ENCODE results near the gene TTC28. TPM values are rescaled to one million over a fixed set of nuclear protein-coding genes. Genes with fewer than 3 reads are reported as not detected.
A peak's percentile ranks its signal among the peaks of the same experiment; 100 is the strongest.
"Not testable (repeated sequence)": the region's sequence is repeated elsewhere in the genome, so short reads cannot be mapped to it uniquely, and the experiment has no call there.

TTC28 gene
- total RNA-seq, 2 donors from 2014 or later = 8.8 to 12.0 TPM

DNA sequence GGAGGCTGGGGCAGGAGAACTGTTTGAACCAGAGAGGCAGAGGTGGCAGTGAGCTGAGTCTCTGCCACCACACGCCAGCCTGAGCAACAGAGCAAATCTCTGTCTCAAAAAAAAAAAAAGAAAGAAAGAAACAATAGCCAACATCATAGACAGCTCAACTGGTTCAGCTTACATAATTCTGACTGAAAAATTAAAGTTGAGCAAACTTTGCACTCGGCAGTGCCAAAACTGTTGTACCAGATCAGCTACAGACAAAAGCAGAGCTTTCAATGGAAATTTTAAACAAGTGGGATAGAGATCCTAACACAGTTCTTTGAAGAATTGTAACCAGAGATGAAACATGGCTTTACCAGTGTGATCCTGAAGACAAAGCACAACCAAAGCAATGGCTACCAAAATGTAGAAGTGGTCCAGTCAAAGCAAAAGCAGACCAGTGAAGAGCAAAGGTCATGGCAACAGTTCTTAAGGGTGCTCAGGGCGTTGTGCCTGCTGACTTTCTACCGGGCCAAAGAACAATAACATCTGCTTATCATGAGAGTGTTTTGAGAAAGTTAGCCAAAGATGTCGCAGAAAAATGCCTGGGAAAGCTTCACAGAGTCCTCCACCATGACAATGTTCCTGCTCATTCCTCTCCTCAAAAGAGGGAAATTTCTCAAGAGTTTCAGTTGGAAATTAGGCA is 59.3 kb downstream of the TTC28 start:
- intact Hi-C loops (cut with DNase I, micrococcal nuclease) = loop anchor here in 1 of 2 donors (5.0 kb wide), 1 partner anchor 127 kb away; no protein-coding TSS in a partner anchor
- DNase-seq = no peak
- ATAC-seq = no peak

DNA sequence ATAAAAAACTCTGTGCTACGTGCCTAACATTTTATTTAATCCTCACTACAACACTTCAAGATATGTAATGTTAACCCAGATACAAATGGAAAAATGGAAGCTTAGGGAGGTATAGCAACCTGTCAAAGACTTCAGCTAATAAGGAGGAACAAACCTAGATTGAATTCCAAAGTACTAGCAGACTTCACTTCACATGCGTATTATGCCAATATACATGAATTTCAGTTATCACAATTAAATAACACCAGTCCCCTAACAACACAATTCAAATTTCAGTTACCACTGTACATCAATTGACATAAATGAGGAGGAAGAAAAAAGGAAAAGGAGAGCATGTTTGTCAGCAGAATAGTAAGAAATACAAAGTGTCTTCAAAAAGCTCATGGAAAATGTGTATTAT is 60.4 kb downstream of the TTC28 start:
- intact Hi-C loops (cut with DNase I, micrococcal nuclease) = no loop called here
- ATAC-seq (no peak), DNase-seq (no peak)

DNA sequence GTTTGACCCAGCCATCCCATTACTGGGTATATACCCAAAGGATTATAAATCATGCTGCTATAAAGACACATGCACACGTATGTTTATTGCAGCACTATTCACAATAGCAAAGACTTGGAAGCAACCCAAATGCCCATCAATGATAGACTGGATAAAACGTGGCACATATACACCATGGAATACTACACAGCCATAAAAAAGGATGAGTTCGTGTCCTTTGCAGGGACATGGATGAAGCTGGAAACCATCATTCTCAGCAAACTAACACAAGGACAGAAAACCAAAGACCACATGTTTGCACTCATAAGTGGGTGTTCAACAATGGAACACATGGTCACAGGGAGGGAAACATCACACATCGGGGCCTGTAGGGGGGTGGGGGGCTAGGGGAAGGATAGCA is 64.2 kb downstream of the TTC28 start:
- ATAC-seq; DNase-seq; intact Hi-C loops (cut with DNase I, micrococcal nuclease): not testable (repeated sequence)

DNA sequence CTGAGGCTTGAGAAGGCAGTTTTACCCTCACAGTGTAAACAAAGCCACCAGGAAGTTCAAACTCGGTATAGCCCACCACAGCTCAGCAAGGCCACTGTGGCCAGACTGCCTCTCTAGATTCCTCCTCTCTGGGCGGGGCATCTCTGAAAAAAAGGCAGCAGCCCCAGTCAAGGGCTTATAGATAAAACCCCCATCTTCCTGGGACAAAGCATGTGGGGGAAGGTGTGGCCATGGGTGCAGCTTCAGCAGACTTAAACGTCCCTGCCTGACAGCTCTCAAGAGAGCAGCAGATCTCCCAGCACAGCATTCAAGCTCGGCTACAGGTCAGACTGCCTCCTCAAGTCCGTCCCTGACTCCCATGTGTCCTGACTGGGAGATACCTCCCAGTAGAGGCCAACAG is 69.7 kb downstream of the TTC28 start:
- no peak for DNase-seq
- ATAC-seq = no peak
- intact Hi-C loops (cut with DNase I, micrococcal nuclease) = no loop called here

DNA sequence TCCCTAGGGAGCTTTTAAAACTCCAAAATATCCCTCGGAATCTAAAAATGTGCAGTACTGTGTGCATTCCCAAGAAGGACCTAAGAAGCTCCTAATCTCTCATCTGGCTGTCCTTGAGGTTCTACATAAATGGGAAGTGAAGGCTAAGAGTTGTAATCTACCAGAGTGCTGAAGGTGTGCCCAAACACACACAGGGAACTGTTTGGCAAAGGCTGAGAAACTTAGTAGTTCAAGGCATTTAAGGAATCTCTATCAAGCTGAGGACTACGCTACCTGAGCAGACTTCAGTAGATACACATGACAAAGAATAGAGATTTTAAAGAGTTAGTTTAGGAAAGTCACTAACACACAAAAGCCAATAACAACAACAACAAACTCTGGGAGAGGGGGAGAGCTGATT is 71.1 kb downstream of the TTC28 start:
- no peak for DNase-seq
- no peak for ATAC-seq
- intact Hi-C loops (cut with DNase I, micrococcal nuclease) = no loop called here

DNA sequence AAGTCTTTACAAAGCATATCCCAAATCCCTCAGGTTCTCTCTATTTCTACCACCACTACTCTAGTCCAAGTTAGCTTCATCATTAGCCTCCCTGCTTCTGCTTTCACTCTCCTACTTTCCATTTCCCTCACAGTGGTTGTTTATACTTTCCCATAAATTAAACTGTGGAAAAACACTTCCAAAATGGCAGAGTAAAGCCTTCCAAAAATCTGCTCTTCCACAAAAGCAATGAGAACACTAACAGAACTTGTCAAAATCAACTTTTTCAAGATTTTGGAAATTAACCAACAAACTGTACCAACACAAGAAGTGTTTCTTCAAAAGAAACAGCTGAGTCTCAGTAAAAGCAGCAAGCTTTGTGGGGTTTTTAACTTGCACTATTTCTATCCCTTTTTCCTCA is 71.8 kb downstream of the TTC28 start:
- no peak for ATAC-seq

DNA sequence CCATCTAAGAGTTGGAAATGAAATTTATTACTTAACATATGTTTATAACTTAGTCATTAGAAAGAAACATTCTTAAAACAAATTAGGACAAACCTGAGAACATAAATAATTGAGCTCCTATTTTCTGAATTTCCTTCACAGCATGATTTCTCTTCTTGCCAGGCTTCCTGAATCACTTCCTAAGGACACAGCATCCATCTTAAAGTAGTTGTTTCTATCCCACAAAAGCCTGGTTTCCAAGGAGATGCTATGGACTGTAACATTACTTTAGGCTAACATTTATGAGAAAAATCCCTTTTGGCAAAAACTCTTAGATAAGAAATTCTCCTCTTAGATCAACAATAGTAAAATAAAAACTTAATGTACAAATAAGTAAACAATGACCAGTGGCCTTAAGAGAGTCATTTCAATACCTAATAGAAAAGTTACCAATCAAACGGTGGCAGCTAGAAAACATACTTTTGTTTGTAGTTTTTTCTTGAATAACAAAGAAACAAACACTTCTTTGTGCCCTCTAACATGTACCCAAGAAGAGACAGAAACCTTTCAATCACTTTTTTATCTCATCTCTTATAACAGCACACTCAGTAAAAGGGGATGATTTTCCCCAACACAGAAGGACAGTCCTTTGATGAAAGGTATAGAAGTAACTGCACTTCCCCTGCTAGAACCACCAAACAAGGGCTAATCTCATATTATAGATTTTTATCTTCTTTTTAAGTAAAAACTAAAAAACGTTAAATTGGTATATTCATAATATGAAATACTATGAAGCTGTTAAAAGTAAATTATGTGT is 74.5 kb downstream of the TTC28 start:
- ATAC-seq (no peak), DNase-seq (no peak)
- intact Hi-C loops (cut with DNase I, micrococcal nuclease) = no loop called here

More for the DNA sequence above, 71.8 kb downstream of the TTC28 start:
- no peak for DNase-seq
- intact Hi-C loops (cut with DNase I, micrococcal nuclease) = no loop called here

DNA sequence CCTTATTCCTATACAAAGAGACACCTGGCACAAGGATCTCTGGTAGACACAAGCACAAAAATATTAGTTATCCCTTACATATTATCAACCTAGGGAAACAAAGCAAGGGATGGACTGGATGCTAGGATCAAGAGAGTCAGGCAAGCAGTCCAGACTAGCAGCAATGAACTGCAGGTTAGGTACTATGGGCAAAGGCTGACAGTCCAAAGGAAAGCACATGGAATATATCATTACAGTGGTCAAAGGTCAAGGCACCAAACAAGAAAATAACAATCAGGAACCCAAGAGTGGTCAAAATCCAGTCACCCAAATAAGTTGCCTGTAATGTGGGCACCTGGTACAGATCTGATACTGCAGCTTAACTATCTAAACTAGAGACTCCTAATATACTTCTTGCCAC is 77.7 kb downstream of the TTC28 start:
- no peak for ATAC-seq
- no peak for DNase-seq
- intact Hi-C loops (cut with DNase I, micrococcal nuclease) = no loop called here

DNA sequence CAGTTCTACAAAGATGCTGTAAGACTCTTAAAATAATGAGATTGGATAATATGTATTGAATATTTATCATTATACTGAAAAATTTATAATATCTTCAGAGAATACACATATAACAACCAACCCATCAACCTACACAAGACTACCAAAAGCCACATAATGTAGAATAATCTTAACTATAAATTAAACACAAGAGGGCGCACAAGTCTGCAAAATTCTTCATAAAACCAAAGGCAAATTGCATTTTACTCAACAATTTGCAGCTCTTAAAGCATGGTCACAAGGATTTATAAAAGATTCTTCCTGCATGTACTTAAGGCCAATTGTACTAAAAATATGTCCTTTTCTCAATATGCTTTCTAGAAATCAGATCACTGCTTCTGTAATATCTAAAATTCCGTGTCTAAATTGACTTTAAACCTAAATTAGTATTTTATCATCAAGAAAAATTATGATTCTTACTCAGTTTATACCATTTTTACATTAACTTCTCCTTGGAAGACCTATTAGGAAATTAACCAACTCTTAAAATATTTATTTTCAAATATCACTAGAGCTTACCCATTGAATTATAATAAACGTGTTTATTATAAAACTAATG is 79.0 kb downstream of the TTC28 start:
- peak; percentile 60 for ATAC-seq
- intact Hi-C loops (cut with DNase I, micrococcal nuclease) = no loop called here

DNA sequence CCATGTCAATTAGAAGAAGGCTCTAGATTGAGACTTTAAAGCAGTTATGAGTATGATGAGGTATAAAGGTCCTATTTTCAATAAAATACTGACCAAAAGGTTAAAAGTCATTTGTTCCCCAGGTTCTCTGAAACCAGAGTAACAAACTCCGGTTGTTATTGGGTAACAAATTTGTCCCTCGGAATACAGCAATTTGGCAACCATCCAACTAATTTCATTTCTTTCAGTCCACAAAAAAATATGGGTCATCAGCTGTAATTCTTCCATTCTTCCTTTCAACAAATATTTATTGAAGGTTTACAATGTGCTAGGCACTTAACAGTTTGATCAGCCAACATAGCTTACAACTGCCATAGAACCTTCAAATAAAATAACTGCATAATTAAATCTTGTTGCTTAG is 79.9 kb downstream of the TTC28 start:
- intact Hi-C loops (cut with DNase I, micrococcal nuclease) = loop anchor here (5.0 to 10.0 kb wide), 3 partner anchors 228 to 575 kb away; no protein-coding TSS in a partner anchor
- ATAC-seq (no peak), DNase-seq (no peak)

More for the DNA sequence above, 79.0 kb downstream of the TTC28 start:
- DNase-seq = no peak

DNA sequence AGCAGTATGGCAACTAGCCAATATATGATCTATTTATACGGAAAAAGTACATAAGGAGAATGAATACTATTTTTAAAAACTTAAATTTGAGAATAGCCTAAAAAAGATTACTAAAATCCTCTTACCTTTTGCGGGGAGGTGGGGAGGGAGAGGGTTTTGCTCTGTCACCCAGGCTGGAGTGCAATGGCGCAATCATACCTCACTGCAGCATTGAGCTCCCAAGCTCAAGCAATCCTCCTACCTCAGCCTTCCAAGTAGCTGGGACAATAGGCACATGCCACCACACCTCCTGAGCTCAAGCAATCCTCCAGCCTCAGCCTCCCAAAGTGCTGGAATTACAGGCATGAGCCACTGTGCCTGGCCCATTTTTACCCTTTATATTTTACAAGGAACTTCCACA is 82.0 kb downstream of the TTC28 start:
- DNase-seq = no peak
- no peak for ATAC-seq
- intact Hi-C loops (cut with DNase I, micrococcal nuclease) = loop anchor here (5.0 to 10.0 kb wide), 3 partner anchors 230 to 573 kb away; no protein-coding TSS in a partner anchor

DNA sequence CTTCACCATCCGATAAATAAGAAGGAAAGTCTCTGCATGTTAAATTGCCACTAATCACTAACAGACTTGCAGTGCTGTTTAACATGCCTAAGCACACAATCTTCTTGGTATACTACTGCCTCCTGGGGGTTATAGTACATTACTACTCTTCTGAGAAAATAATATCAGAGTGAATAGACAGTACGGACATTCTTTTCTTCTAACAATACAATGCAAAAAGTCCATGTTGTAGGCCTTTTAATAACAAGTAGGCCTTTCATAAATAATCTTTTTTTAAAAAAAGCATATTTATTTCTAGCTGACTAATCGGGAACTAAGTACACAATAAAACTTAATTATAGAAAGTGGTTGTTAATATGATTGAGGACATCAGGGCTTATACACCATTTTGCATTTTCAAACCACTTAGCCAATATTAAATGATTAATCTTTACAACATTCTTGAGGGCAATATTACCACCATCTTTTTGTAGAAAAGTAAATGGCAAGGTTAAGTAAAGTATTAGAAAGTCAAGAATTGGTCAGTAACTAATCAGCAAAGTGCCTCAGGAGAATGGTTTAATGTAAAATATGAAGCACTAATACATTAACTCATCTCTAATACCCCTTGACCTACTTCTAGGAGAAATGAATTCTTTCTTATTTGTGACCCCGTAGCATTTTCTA is 84.7 kb downstream of the TTC28 start:
- DNase-seq (no peak), ATAC-seq (peak; percentile 94)
- intact Hi-C loops (cut with DNase I, micrococcal nuclease) = loop anchor here (2.0 to 10.0 kb wide), 4 partner anchors 232 to 570 kb away; no protein-coding TSS in a partner anchor

DNA sequence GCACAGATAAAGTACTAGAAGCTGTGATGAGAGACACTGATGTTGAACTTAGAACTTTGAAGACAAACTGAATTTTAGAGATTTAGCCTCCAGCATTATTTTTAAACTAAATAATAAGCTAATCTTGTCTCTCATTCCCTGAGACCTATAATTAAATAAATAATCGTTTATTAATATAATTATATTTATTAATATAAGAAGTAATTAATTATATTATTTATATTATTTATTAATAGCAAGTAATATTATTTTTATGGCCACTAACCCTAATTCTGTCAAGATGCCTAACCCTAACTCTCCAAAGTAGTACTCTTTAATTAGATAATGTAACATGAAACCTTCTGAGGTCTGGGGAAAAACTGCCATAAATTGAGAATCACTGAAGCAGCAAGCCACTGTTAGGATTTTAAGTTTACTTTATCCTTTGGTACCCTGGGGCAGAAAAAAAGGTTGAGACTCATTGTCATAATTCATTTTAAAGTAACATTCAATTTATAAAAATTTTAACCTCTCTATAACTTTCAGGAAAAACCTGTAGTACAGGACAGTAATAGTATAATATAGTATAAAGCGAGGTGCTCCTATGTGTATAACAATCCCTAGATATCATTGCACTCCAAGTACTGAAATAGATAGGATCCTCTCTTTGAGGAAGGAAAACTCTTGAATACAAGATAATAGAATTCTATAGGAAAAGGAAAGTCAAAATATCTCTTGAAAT is 85.4 kb downstream of the TTC28 start:
- DNase-seq (no peak), ATAC-seq (peak; percentile 39)
- intact Hi-C loops (cut with DNase I, micrococcal nuclease) = loop anchor here (2.0 to 10.0 kb wide), 3 partner anchors 539 to 569 kb away; no protein-coding TSS in a partner anchor

DNA sequence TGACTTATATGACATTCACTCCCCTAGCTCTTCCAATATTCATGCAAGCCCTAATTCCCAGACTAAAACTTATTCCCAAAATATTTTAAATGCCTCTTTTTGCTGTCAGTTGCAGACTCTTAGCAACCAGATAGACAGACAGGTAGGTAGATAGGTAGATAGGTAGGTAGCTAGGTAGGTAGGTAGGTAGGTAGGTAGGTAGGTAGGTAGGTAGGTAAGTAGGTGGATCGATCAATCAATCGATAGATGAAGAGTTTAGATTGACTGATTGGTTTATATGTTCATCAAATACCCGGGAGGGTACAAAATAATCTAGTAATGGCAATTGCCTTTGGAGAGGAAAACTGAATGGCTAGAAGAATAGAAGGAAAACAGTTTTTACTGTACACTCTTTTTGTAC is 86.3 kb downstream of the TTC28 start:
- intact Hi-C loops (cut with DNase I, micrococcal nuclease) = loop anchor here (10.0 kb wide), 2 partner anchors 538 to 568 kb away; no protein-coding TSS in a partner anchor
- ATAC-seq (no peak), DNase-seq (no peak)

DNA sequence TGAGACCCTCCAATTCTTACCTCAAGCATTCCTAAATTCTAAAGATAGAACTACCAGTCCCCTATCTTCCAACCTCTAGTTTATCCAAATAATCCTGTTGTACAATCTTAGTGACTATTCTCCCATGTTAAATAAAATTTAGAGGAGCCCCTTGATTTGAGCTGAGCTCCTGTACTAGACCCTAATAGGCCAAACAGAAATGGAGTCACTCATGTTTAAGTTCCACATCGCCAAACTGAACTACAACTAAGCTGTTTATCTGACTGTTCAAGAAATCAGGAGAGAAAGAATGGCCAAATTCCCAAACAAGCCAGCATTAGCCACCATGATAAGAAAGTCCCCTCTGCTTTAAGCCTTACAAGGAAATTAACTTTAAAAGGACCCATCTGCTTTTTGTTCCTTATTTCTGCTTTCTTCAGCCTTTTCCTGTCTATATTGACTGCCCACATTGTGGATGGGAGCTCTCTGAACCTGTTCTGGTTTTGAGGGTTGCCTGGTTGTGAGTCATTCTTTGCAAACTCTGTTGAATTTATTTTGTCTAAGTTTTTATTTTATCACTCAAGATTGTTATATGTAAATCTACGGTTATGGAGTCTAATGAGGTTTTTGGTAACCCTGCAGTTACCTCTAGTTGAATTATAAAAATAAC is 90.4 kb downstream of the TTC28 start:
- no peak for ATAC-seq
- no peak for DNase-seq
- intact Hi-C loops (cut with DNase I, micrococcal nuclease) = no loop called here

DNA sequence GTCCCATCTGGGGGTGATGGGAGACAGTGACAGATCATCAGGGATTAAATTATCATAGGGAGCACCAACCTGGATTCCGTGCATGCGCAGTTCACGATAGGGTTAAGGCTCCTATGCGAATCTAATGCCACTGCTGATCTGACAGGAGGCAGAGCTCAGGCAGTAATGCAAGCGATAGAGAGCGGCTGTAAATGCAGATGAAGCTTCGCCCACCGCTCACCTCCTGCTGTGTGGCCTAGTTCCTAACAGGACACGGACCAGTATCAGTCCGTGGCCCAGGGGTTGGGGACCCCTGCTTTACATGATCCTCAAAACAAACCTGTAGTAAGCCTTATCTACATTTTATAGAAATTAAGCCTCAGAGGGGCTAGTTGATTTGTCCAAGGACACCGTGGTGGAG is 94.3 kb downstream of the TTC28 start:
- DNase-seq = no peak
- intact Hi-C loops (cut with DNase I, micrococcal nuclease) = no loop called here

DNA sequence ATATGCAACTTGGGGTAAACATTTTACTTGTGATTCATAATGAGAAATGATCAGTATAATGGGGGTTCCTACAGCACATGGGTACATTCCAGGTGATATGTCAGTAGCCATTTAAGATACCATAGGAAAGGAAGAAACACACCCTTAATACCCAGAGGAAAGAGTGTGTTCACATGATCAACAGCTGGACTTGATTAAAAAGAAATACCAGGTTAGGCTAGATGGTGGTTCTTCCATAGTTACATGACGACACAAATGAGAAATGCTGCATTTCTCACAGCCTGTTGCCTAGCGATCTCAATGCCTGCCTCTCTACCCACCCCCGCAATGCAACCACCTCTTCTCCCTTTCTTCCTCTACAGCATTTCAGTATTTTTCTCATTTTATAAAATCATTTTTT is 96.8 kb downstream of the TTC28 start:
- no peak for DNase-seq
- no peak for ATAC-seq
- intact Hi-C loops (cut with DNase I, micrococcal nuclease) = no loop called here

More for the DNA sequence above, 94.3 kb downstream of the TTC28 start:
- no peak for ATAC-seq

DNA sequence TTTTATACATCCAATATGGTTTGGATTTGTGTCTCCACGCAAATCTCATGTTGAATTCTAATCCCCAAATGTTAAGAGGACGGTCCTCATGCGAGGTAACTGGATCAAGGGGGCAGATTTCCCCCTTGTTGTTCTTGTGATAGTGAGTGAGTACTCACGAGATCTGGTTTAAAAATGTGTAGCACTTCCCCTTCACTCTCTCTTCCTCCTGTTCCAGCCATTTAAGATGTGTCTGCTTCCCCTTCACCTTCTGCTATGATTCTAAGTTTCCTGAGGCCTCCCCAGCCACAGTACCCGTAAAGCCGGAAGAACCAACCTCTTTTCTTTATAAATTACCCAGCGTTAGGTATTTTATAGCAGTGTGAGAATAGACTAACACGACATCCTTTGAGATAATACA is 98.6 kb downstream of the TTC28 start:
- no peak for ATAC-seq
- intact Hi-C loops (cut with DNase I, micrococcal nuclease) = no loop called here

More for the DNA sequence above, 98.6 kb downstream of the TTC28 start:
- DNase-seq = no peak

Measured in left colon (tissue), 2 donors.